Activated CD4-positive, alpha-beta T cell treated with anti-CD3 and anti-CD28 coated beads, Interleukin-10, Interleukin-2, amounts not matched to agents 100 ng/mL and 50 ng/mL, durations not matched to agents 16 hours and 8 hours (primary cell): ENCODE measurements around the gene SLC1A2.

Experiments used
- DNase-seq: peaks from one replicate; pipeline ENCODE4 v3.0.0-alpha.2; 2020

Gene SLC1A2

GRCh38 chr11:35214226-35214770 lies 205.1 kb downstream of the SLC1A2 start:
- no peak for DNase-seq

DNA sequence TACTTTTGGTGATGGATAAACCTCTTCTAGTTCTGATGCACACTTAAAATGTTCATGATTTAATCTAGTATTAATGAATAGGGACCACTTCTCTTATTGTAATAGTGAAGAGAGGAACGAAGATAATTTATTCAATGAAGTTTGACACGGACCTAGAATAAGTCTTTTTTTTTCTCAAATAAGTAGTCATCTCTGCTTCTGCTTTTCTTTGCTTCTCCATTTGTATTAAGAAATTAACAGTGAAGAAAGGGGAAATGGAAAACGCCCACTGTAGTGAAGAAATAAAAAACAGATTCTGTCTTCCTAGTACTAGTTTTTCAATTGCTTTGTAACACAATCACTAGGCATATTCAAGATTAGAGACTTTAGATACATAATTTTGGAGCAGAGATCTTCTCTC lies 207.4 kb downstream of the SLC1A2 start:
- no peak for DNase-seq

DNA sequence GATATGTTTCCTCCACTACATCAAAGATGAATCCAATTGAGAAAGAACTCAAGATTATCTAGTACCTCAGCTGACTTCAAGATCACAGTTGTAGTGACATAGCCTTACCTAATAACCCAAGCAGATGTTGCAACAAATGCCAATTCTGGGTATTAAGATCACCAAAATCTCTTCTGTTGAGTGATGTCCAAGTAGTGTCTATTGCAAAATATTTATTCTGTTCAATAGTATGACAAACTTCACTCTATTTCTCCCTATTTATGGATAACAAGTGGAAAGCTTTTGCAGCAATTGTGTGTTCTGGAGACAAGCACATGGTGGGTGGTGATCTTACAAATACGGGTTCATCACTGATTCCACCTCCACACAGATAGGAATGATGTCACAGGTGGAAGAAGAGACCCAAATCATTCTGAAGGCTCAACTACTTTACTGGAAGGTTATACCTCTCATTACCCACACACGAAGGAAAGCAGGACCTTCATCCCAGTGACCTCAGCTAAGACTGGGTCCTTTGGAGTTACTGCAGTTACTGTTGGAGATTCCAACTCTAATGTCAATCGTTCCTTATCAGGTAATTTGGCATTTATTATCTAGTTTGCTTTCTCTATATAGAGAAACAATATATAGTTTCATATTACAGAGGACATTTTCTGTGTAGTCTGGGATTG lies 208.3 kb downstream of the SLC1A2 start:
- no peak for DNase-seq

GRCh38 chr11:35208795-35209194 lies 210.6 kb downstream of the SLC1A2 start:
- no peak for DNase-seq

DNA sequence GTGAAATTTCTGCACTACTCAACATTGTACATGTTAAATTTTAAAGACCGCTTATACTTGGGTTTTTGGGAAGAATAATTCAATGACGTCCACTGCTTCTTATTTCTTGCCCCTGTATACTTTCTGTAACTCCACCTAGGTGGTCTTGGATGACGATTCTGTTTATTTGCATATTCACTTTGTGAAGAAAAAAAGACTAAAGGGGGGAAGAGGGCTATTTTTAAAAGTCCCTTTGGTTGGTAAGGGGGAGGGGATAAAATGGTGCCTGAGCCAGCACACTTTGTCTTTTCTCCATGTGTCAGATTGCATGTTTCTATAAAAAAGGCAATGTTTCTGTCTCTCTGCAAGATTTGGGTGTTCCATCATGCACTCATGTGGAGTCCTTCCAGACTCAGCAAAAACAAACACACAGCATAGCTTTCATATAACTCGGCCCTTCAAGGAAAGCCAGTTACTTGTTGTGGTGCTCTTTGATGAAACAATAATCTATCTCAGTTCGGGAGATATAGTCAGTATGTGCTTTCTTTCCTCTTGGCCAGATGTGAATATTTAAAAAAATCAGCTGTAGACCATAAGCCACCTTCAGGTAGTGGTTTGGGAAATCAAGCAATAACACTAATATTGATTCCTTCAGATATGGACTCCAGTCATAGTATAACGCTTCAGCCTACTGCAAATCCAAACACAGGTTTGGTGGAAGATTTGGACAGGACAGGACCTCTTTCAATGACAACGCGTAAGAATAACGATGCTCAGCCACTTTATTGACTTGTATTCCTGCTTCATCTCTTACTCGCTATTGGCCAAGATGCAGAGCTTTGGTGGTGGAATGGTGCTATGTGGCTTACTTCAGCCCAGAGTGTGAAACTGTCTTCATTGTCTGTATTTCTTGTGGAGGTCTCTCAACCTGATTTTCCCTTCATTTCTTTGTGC lies 211.6 kb downstream of the SLC1A2 start:
- no peak for DNase-seq

GRCh38 chr11:35206616-35207015 lies 212.7 kb downstream of the SLC1A2 start:
- DNase-seq = no peak

DNA sequence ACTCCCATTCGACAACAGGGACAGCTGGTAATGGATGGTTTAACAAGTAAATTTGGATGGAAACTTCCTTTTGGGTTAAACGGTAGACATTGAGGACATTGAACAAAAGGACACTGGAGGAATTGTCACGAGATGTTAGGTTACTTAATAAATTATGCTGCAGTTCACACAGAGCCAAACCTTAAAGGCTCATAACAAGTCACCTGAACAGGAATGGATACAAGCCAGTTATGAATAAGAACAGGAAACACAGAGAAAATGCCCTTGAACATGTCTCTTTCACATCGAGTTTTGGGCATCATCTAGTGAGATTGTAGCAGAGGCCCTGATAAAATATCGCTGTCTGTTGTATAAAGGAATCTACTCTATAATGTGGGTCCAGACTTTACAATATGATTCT lies 214.7 kb downstream of the SLC1A2 start:
- no peak for DNase-seq
